K562 (cell line): Measurements from ENCODE around the gene RUNX1. TPM values are rescaled to one million over a fixed set of nuclear protein-coding genes. Genes with fewer than 3 reads are reported as not detected.
A peak's percentile ranks its signal among the peaks of the same experiment; 100 is the strongest.

Experiments
- CBFA2T2 ChIP-seq: fragments of 450-650 bp; conservative IDR thresholded peaks from 2 replicates; pipeline ENCODE4 v1.6.1; 2017; ENCODE audit warnings: mild to moderate bottlenecking
- ESRRA ChIP-seq: fragments of 450-650 bp; IDR thresholded peaks from 2 replicates; pipeline ENCODE4 v1.6.1; 2014; ENCODE audit warnings: low read depth, mild to moderate bottlenecking, moderate library complexity, borderline replicate concordance
- MBD1 ChIP-seq: fragments of 250-450 bp; sonication (Bioruptor Pico); IDR thresholded peaks from 2 replicates; pipeline ENCODE4 v1.8.0; 2022; ENCODE audit warnings: inconsistent platforms
- PCBP1 ChIP-seq: fragments of 200-400 bp; formaldehyde crosslinking; IDR thresholded peaks from 2 replicates; pipeline ENCODE4 v1.6.1; 2018; ENCODE audit warnings: mild to moderate bottlenecking, low read depth, low read length; ENCODE audit not compliant: poor library complexity, severe bottlenecking
- PYGO2 ChIP-seq: fragments of 450-650 bp; IDR thresholded peaks from 2 replicates; pipeline ENCODE4 v1.6.1; 2016; ENCODE audit warnings: mild to moderate bottlenecking, missing genetic modification characterization, moderate library complexity, missing compliant biosample characterization
- RBFOX2 ChIP-seq: fragments of 200-400 bp; formaldehyde crosslinking; IDR thresholded peaks from 2 replicates; pipeline ENCODE4 v1.6.1; 2017; ENCODE audit warnings: low read depth, mild to moderate bottlenecking, low read length, moderate library complexity
- RUNX1 ChIP-seq: sonication (generic); IDR thresholded peaks from 2 replicates; pipeline ENCODE4 v1.6.1; 2016; ENCODE audit warnings: antibody characterized with exemption, low read depth
- STAG1 ChIP-seq: sonication (generic); formaldehyde crosslinking; IDR thresholded peaks from 2 replicates; pipeline ENCODE4 v1.5.0; 2020; ENCODE audit warnings: missing genetic modification reagents, borderline replicate concordance
- ZC3H4 ChIP-seq: sonication (generic); formaldehyde crosslinking; IDR thresholded peaks from 2 replicates; pipeline ENCODE4 v1.9.0; 2021; ENCODE audit warnings: missing genetic modification reagents, borderline replicate concordance
- polyA plus RNA-seq, 8 experiments: library from polyadenylated mRNA; depleted of rRNA in 4 of 8; stranded (reverse) in 5 of 8; unstranded in 3 of 8; fragments of >200 nt; fragmentation: Nextera tagmentation in 2 of 8; fragmentation: Illumina TruSeq in 1 of 8; extraction: Ambion mirVana in 2 of 8; extraction: Trizol in 1 of 8; gene quantifications; 2 replicates each; pipeline versions ENCODE4 v1.2.1 to v1.2.3, GENCODE V29; 2011 to 2014; ENCODE audit warnings: inconsistent platforms in 1 of 8, missing spikeins in 1 of 8
- total RNA-seq, 7 experiments: library from RNA; depleted of rRNA in 6 of 7; stranded (reverse); fragments of >200 nt in 6 of 7; fragmentation: Illumina TruSeq in 2 of 7; extraction: Trizol in 2 of 7; gene quantifications; 2 replicates each; pipeline versions ENCODE4 v1.2.1 to v1.2.3, GENCODE V29; 2011 to 2021; ENCODE audit warnings: low replicate concordance in 1 of 7

The RUNX1 gene
- total and polyA plus RNA-seq, 9 of the 15 experiments (the other 6 are each of a cell fraction or from before 2014, with no cell fraction given) = 2.2 to 68.6 (median 17.8) TPM

DNA sequence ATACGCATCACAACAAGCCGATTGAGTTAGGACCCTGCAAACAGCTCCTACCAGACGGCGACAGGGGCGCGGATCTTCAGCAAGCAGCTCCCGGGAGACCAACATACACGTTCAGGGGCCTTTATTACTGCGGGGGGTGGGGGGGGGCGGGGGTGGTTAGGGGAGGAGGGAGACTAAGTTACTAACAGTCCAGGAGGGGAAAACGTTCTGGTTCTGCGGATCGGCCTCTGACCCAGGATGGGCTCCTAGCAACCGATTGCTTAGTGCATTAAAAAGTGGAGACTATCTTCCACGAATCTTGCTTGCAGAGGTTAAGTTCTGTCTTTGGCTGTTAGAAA, 162.0 kb downstream of the RUNX1 start (continued):
- TF ChIP-seq PCBP1 (peak; percentile 62), RUNX1 (0 out of 2 replicates have a peak, but pooled peaks have one; percentile 2), RBFOX2 (peak; percentile 51), PYGO2 (tag) (no peak), ZC3H4 (CRISPR knock-in tag) (0 out of 2 replicates have a peak, but pooled peaks have one; percentile 36), CBFA2T2 (no peak), STAG1 (no peak), MBD1 (no peak), ESRRA (no peak)
